HL-60 (cell line): ENCODE measurements around the gene MYOZ1.

Experiments used
- DNase-seq, 2 experiments: peaks; one replicate each; pipeline ENCODE4 v3.0.0-alpha.2; 2010 to 2020; ENCODE audit warnings: low read depth in 1 of 2, low spot score in 1 of 2
- H3K27ac ChIP-seq: fragments of 250-450 bp; sonication (Bioruptor Pico); replicated peaks from 2 replicates; pipeline ENCODE4 v1.5.1; 2020; ENCODE audit warnings: mild to moderate bottlenecking, moderate library complexity
- H3K27me3 ChIP-seq: fragments of 250-450 bp; sonication (Bioruptor Pico); 2 replicates; pipeline ENCODE4 v1.5.1; 2021; ENCODE audit warnings: mild to moderate bottlenecking, moderate library complexity; ENCODE audit not compliant: insufficient read depth, poor library complexity, severe bottlenecking
- H3K4me3 ChIP-seq: replicated peaks from 2 replicates; pipeline ENCODE4 v1.5.1; 2011; ENCODE audit warnings: mild to moderate bottlenecking, control low read depth, low read length; ENCODE audit not compliant: insufficient read depth
- CTCF ChIP-seq: IDR thresholded peaks from one replicate; pipeline ENCODE4 v1.5.1; 2011; ENCODE audit warnings: low read length, control low read depth, inconsistent platforms; ENCODE audit not compliant: insufficient read depth
- GABPA ChIP-seq: IDR thresholded peaks from 2 replicates; pipeline ENCODE4 v1.6.1; 2012; ENCODE audit warnings: low read depth
- POLR2AphosphoS5 ChIP-seq: IDR thresholded peaks from 2 replicates; pipeline ENCODE4 v1.6.1; 2012; ENCODE audit warnings: low read depth
- REST ChIP-seq: IDR thresholded peaks from 2 replicates; pipeline ENCODE4 v1.6.1; 2012; ENCODE audit warnings: low read depth; ENCODE audit not compliant: insufficient replicate concordance
- SPI1 ChIP-seq: IDR thresholded peaks from 2 replicates; pipeline ENCODE4 v1.6.1; 2012; ENCODE audit warnings: low read depth, mild to moderate bottlenecking, borderline replicate concordance

MYOZ1 gene

GRCh38 chr10:73655990-73656298 is 14.7 kb upstream of the MYOZ1 start, which contains the start of gene SYNPO2L:
TSS of gene SYNPO2L (minus strand) at chr10:73656029. CDS start at chr10:73655922, 107 bp downstream.
- TF ChIP-seq GABPA: no peak
- no peak for TF ChIP-seq CTCF
- TF ChIP-seq SPI1: no peak
- TF ChIP-seq POLR2AphosphoS5: no peak
- TF ChIP-seq REST: no peak
- DNase-seq: no peak
- no peak within 1 kb of the TSS for H3K27ac ChIP-seq
- no peaks in the 10 kb centered on the region for H3K27me3 ChIP-seq
- no peak within 1 kb of the TSS for H3K4me3 ChIP-seq

- no peak overlapping the region for H3K4me3 ChIP-seq
- no peak overlapping the region for H3K27ac ChIP-seq
- DNase-seq: no peak
- no peak for TF ChIP-seq GABPA
- no peak for TF ChIP-seq SPI1
- no peaks in the 10 kb centered on the region for H3K27me3 ChIP-seq
Observed at GRCh38 chr10:73655257-73655989, 14.1 kb upstream of the MYOZ1 start.

- peak; percentile 15 for TF ChIP-seq CTCF
- TF ChIP-seq GABPA: no peak
- TF ChIP-seq REST: no peak
- no peak for TF ChIP-seq POLR2AphosphoS5
- no peak for TF ChIP-seq SPI1
- H3K4me3 ChIP-seq: no peak overlapping the region
- DNase-seq: no peak
- no peaks in the 10 kb centered on the region for H3K27me3 ChIP-seq
- no peak overlapping the region for H3K27ac ChIP-seq
Observed at GRCh38 chr10:73653701-73654100, 12.4 kb upstream of the MYOZ1 start.

GRCh38 chr10:73653195-73653594 is 11.9 kb upstream of the MYOZ1 start:
- no peaks in the 10 kb centered on the region for H3K27me3 ChIP-seq
- DNase-seq: no peak
- H3K4me3 ChIP-seq: no peak overlapping the region
- H3K27ac ChIP-seq: no peak overlapping the region
- TF ChIP-seq REST (no peak), CTCF (no peak), SPI1 (no peak), POLR2AphosphoS5 (no peak), GABPA (no peak)
